Endothelial cell (in vitro differentiated cells): ENCODE measurements around the gene RANBP3. TPM values are rescaled to one million over a fixed set of nuclear protein-coding genes. Genes with fewer than 3 reads are reported as not detected.
"Not testable (repeated sequence)": the region's sequence is repeated elsewhere in the genome, so short reads cannot be mapped to it uniquely, and the experiment has no call there.

Source experiments
- DNase-seq: peaks from one replicate; pipeline ENCODE4 v3.0.0; 2021; ENCODE audit warnings: low spot score
- H3K27ac Mint-ChIP-seq: one replicate; pipeline ENCODE4 v1.8.0; 2021; ENCODE audit warnings: mixed read lengths, inconsistent platforms; ENCODE audit not compliant: unreplicated experiment
- H3K27me3 Mint-ChIP-seq: one replicate; pipeline ENCODE4 v1.8.0; 2021; ENCODE audit warnings: mild to moderate bottlenecking, moderate library complexity, mixed read lengths, inconsistent platforms; ENCODE audit not compliant: unreplicated experiment
- H3K36me3 Mint-ChIP-seq: one replicate; pipeline ENCODE4 v1.8.0; 2021; ENCODE audit warnings: mild to moderate bottlenecking, low read depth, mixed read lengths, inconsistent platforms; ENCODE audit not compliant: unreplicated experiment
- H3K4me1 Mint-ChIP-seq: one replicate; pipeline ENCODE4 v1.8.0; 2021; ENCODE audit warnings: mild to moderate bottlenecking, mixed read lengths, inconsistent platforms; ENCODE audit not compliant: unreplicated experiment
- H3K4me3 Mint-ChIP-seq: one replicate; pipeline ENCODE4 v1.8.0; 2021; ENCODE audit warnings: mild to moderate bottlenecking, mixed read lengths, inconsistent platforms; ENCODE audit not compliant: unreplicated experiment
- H3K9me3 Mint-ChIP-seq: one replicate; pipeline ENCODE4 v1.8.0; 2021; ENCODE audit warnings: mixed read lengths, inconsistent platforms; ENCODE audit not compliant: unreplicated experiment
- CTCF ChIP-seq: fragments of 200-600 bp; sonication (generic); IDR thresholded peaks from one replicate; pipeline ENCODE4 v1.5.0; 2021; ENCODE audit warnings: antibody characterized with exemption; ENCODE audit not compliant: unreplicated experiment
- long read RNA-seq: library from polyadenylated mRNA; unstranded; transcript quantifications from one replicate; pipeline ENCODE4 v2.0.0, GENCODE V29; 2020; ENCODE audit not compliant: unreplicated experiment
- total RNA-seq: library from RNA; stranded (reverse); fragmentation: NEBNext Ultra II Directional; extraction: Animal tissue kit (Norgen Biotek cat#: 25700); gene quantifications from one replicate; pipeline ENCODE4 v1.2.1, GENCODE V29; 2021; ENCODE audit not compliant: unreplicated experiment

Gene RANBP3
- total RNA-seq = 69.5 TPM
- long read RNA-seq, transcript RANBP3-201 (16 exons, 1,762 nt) = minor isoform, 14 of 55 reads
- long read RNA-seq, transcript RANBP3-220 (16 exons, 1,783 nt) = major isoform, 22 of 55 reads
- long read RNA-seq, partial matches to known transcripts = 7 of 55 reads
- long read RNA-seq, other reads (novel, unspliced or antisense) = 7 of 55 reads

GRCh38 chr19:5977785-5978605 is at the start of gene RANBP3:
Gene RANBP3, minus strand, starts transcription at chr19:5978140. Its CDS starts 58 bp downstream, at chr19:5978082.
- peak; percentile 98 for DNase-seq
- H3K4me1 Mint-ChIP-seq = peaks cover 16% of the 10 kb centered on the region
- peaks cover 21% of the 10 kb centered on the region for H3K36me3 Mint-ChIP-seq
- H3K9me3 Mint-ChIP-seq = no peaks in the 10 kb centered on the region
- peaks cover 6% of the 10 kb centered on the region for H3K27me3 Mint-ChIP-seq
- TF ChIP-seq CTCF = no peak
- H3K27ac Mint-ChIP-seq = peak within 1 kb of the TSS; percentile 87
- H3K4me3 Mint-ChIP-seq = peak within 1 kb of the TSS; percentile 97

GRCh38 chr19:6026390-6027227 is 48.7 kb upstream of the RANBP3 start:
- Mint-ChIP-seq H3K27ac (no peak overlapping the region), H3K4me3 (no peak overlapping the region), H3K27me3 (peaks cover 5% of the 10 kb centered on the region), H3K36me3 (no peaks in the 10 kb centered on the region), H3K4me1 (no peaks in the 10 kb centered on the region), H3K9me3 (no peaks in the 10 kb centered on the region)
- no peak for TF ChIP-seq CTCF
- DNase-seq = no peak

GRCh38 chr19:6024756-6025155 is 46.8 kb upstream of the RANBP3 start:
- H3K27me3 Mint-ChIP-seq, H3K4me3 Mint-ChIP-seq, DNase-seq, H3K9me3 Mint-ChIP-seq, H3K27ac Mint-ChIP-seq, H3K4me1 Mint-ChIP-seq, H3K36me3 Mint-ChIP-seq: not testable (repeated sequence)

- H3K27ac Mint-ChIP-seq = no peak overlapping the region
- H3K27me3 Mint-ChIP-seq = peaks cover 7% of the 10 kb centered on the region
- H3K36me3 Mint-ChIP-seq = no peaks in the 10 kb centered on the region
- TF ChIP-seq CTCF = no peak
- no peak for DNase-seq
- no peaks in the 10 kb centered on the region for H3K9me3 Mint-ChIP-seq
- no peak overlapping the region for H3K4me3 Mint-ChIP-seq
- no peaks in the 10 kb centered on the region for H3K4me1 Mint-ChIP-seq
Measured at GRCh38 chr19:6023936-6024335, 46.0 kb upstream of the RANBP3 start.

- TF ChIP-seq CTCF = no peak
- H3K27me3 Mint-ChIP-seq = peaks cover 9% of the 10 kb centered on the region
- H3K27ac Mint-ChIP-seq = no peak overlapping the region
- no peaks in the 10 kb centered on the region for H3K4me1 Mint-ChIP-seq
- H3K36me3 Mint-ChIP-seq = no peaks in the 10 kb centered on the region
- H3K4me3 Mint-ChIP-seq = no peak overlapping the region
- H3K9me3 Mint-ChIP-seq = no peaks in the 10 kb centered on the region
- no peak for DNase-seq
Measured at GRCh38 chr19:6023085-6023682, 45.2 kb upstream of the RANBP3 start.
